GM21367 (cell line): ENCODE results near the gene ELOVL5.
A peak's percentile ranks its signal among the peaks of the same experiment; 100 is the strongest.
"Not testable (repeated sequence)": the region's sequence is repeated elsewhere in the genome, so short reads cannot be mapped to it uniquely, and the experiment has no call there.

ENCODE experiments used
- ATAC-seq: cut with Tn5 transposase; IDR thresholded peaks from one replicate; pipeline ENCODE4 v1.9.1; 2021; ENCODE audit not compliant: unreplicated experiment

ELOVL5 gene

DNA sequence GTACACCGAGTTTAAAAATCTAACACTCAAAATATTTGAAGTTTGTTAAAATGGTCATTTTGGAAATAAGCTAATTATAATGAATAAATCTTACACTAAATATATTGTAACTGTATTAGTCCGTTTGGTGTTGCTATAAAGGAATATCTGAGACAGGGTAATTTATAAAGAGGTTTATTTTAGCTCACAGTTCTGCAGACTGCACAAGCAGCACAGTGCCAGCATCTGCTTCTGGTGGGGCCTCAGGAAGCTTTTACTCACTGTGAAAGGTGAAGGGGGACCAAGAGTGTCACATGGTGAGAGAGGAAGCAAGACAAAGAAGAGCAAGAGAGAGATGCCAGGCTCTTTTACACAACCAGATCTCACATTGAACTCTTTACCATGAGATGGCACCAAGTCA is 17.1 kb downstream of the ELOVL5 start:
- ATAC-seq = no peak

DNA sequence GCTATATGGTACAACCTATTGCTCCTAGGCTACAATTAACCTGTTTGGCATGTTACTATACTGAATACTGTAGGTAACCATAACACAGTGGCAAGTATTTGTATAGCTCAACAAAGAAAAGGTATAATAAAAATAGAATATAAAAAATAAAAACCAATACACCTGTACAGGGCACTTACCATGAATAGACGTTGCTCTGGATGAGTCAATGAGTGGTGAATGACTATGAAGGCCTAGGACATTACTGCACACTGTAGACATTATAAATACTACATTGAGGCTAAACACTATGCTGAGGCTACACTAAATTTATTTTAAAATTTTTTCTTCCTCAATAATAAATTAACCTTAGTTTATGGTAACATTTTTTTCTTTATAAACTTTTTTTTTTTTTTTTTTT is 18.6 kb downstream of the ELOVL5 start:
- no peak for ATAC-seq

DNA sequence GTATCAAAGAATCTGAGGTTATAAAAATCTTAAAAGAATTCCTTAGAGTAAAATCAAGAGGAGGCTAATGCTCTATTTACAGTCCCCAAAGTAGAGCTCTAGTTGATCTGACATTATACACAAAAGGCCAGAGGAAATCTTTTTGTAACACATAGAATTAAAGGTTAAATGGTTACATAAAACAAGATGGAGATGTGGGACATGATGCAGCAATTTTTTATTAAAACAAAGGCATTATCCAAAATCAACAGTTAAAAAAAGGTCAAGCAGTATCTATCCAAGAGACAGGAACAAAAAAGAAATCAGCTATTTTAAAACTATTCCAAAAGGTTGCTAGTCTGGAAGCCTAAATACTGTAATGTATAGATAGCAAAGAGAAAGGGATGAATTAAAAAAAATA is 20.4 kb downstream of the ELOVL5 start:
- ATAC-seq = no peak

DNA sequence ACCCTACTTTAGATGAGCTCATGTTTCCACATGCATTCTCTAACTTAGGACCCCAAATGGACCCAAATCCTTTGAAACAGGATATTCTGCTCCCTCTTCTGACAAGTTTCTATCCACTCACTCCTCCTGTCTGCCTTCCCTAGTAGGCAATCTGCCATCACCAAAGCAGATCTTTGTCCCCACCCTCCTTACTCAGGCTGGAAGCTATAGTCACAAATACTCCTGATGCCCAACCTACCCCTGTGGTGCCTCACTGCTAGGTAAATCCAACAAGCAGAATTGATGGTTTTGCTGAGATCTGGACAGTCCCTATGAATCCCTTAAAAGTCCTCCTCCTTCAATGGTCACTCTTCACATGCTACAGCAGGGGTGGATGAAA is 21.7 kb downstream of the ELOVL5 start:
- ATAC-seq = no peak

DNA sequence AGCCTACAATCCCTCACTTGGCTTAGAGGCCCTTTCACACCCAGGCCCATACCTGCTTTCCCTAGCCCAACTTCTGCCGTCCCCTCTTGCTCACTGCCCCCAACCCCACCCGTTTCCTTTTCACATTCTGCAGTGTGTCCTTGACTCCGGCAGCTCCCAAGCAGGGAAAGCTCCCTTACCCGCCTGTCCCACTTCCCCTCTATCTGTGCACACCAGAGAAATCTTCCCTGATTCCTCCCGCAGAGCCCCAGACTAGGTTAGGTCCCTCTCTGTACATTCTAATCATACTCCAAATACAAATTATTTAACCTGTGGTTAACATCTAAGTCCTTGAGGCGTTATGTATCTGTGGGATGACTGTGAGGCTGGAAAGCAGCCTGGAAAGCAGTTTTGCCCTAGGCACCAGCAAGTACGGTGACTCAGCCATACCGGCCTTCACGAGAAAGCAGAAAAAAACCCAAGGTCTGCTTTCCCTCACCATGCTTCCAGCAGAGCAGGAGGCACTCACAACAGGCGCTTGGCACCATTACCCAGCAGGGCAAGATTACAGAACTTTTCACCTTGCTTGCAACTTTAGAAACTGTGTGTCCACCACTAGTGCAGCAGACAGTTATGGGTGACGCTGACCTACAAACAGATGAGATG is 22.3 kb downstream of the ELOVL5 start:
- ATAC-seq = no peak

DNA sequence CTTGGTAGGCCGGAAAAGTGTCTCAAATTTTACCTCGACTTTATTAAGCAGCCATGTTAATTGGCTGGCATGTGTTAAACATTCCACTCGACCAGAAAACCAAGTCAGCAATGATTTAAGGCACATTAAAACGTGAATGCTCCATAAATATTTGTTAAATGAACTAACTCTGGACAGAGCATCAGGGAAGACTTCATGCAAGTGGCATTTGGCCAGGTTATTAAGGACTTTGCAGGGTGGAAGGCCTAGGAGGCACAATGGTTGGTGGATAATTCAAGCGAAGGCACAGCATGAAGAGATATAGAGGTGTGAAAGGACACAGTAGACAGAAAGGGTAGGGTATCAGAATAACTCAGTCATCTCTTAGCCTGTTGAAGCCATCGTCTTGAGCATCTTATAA is 23.0 kb downstream of the ELOVL5 start:
- no peak for ATAC-seq

DNA sequence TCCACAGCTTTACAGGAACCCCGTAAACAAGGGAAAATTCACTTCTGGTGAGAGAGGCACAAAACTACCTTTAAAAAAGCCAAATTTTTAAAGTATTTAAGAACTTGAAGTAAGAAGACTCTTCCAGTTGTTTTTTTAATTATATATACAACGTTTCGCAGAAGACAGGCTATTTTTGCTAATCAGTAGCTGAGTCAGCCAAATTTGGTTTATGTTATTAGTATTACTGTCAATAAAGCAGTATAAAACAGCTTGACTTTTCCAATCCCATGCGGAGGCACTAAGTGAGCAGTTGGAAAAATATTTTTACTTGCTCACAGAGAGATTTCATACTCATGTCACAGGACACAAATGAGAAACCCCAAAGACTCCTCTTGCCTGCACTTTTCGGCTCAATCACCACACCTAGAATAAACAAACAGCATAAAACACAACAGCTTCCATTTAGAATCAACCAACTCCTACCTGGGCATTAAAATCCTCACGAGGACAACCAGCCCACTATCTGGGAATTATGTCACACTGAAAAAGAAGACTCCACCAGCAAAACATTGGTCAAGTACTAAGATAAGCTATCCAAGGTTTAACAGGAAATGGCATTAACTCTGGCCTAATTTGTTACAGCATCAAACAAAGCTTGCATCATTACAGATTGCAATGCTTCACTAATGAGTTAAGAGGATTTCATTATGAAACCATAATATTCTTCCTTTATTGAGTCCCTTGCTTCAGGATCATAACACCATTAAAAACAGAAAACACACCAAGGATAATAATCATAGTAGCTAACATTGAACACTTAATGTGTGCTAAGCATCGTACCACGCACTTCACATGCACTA is 26.3 kb downstream of the ELOVL5 start:
- no peak for ATAC-seq

DNA sequence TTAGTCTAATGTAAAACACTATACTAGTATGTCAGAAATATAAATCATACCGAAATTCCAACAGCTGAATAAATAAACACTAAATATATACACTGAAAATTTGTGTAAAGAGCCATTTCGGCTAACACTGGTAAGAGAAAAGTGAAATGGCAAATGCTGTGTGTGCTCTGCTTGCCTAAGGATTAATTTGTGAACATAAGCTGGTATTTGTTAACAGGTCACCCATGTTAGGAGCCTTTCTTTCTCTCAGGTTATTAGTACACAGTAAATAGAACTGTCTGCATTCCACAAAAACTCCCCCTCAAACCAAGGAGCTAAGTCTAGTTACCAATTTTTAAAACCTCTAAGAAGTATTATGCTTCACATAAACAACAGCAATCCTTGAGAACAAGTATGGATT is 27.0 kb downstream of the ELOVL5 start:
- no peak for ATAC-seq

DNA sequence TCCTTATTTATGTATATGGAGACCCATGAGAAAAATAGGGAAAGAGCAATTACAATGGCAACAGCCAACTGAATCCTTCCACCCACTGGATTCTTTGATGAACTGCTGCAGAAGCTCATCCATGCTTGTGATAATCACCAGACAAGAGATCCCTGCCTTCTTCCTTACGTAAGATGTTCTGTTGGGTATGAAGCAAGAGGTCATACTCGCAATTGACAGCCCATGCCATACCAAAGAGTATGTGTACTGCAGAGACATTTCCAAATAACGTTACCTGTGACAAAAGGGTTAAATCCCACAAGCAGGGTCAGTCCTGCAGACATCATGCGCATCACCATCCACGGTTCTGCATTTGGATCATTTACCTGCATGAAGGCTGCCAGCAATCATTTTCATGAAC is 27.8 kb downstream of the ELOVL5 start:
- no peak for ATAC-seq

DNA sequence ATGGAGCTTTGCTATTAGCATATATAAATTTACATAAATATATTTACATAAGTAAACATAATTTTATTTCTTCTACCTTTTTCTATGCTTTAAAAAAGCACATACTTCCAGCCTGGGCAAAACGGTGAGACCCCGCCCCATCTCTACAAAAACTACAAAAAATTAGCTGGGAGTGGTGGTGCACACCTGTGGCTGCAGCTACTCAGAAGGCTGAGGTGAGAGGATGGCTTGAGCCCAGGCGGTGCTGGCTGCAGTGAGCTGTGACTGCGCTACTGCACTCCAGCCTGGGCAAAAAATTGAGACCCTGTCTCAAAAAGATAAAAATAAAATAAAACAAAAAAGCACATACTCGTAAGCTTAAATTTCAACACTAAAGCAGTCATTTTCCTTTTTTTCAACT is 30.3 kb downstream of the ELOVL5 start:
- ATAC-seq = no peak

DNA sequence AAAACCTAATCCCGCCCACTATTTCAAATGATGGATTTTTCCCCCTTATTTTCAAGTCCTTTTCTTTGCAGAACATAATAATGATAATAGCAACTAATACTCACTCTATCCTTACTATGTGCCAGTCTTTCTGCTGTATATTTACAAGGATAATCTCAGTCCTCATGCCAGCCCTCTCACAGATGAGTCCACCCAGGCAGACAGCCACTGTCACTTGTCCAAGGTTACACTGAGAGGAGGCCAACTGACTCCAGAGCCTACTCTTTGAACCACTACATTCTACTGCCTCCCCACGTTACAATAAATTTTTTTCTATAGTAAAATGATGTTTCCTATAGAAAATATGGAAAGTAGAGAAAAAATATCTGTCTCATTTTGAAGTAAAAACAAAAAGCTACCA is 30.9 kb downstream of the ELOVL5 start:
- no peak for ATAC-seq

DNA sequence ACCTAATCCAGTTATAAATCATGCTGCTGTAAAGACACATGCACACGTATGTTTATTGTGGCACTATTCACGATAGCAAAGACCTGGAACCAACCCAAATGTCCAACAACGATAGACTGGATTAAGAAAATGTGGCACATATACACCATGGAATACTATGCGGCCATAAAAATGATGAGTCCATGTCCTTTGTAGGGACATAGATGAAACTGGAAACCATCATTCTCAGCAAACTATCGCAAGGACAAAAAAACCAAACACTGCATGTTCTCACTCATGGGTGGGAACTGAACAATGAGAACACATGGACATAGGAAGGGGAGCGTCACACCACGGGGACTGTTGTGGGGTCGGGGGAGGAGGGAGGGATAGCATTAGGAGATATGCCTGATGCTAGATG is 31.5 kb downstream of the ELOVL5 start:
- ATAC-seq = not testable (repeated sequence)

DNA sequence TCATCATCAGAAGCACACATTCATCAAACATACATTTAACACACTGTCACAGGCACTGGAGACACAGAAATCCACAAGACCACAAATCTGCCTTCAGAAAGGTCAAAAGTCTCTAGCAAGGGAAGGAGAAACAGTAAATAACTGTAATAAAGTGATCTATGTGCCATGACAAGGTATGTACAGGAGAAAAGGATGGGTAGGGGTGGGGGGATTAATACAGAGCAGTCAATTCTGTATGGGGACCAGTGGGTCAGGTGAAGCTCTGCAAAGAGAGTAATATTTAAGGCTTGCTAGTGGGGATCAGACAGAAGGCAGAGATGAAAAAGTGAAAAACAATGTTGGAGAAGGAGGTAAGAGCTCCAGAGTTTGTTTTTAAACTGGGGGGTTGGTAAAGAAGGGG is 32.6 kb downstream of the ELOVL5 start:
- ATAC-seq = no peak

DNA sequence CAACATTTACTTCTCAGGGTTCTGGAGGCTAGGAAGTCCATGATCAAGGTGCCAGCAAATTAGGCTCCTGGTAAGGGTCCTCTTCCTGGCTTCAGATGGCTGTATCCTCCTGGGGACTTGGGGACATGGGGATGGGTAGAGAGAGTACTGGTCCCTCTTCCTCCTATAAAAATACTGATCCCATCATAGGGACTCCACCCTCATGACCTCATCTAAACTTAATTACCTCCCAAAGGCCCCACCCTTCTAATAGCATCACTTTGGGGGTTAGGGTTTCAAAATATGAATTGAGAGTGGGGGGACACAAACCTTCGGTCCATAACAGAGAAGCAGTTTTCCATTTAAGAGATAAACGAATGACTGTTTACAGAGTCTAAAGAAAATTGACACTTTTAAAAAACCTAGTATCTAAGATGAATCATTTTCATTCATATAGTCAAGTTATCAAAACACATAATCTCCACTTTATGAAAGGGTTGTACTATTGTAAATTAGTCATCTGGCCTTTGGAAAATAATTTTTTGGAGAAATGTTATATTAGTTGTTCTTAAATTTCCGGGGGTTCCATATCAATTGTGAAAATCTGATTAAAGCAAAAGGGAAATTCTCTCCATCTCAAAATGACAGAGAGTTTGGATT is 33.5 kb downstream of the ELOVL5 start:
- no peak for ATAC-seq

DNA sequence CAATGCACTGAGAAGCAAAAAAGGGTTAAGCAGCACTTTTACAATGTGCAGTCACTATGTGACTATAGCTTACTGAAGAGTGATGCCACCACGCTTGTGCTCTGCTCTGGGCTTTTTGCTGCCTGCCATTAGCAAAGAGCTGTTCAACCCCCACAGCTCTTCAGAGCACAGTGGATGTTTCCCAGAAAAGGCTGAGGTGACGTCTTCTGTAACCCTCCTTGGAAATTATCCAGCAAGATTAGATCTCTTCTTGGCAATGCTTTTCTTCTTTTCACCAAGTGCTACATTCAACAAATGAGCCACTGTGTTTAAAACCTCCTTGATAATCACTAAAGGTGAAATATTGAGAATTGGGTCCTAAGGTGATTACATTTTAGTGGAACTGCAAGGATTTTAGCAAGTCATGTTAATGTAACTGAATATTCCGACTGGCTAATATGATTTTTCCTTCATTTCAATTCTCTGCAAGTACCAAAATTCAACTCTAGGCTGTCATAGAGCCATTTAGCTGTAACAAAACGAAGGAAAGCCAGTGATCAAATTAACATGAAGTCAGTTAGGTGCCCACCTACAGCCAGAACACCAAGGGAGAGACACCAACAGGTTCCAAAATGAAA is 34.9 kb downstream of the ELOVL5 start:
- no peak for ATAC-seq

DNA sequence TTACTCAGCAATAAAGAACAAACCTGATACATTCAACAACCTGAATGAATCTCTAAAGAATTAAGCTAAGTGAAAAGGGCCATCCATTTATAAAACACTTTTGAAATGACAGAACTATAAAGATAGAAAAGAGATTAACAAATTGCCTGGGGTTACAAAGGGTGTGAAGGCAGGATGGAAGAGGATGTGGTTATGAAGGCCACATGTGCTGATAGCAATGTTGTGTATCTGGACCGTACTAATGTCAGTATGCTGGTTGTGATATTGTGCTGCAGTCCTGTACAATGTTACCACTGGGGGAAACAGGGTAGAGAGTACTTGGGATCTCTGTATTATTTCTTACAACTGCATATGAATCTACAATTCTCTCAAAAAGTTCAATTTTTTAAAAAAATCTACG is 36.4 kb downstream of the ELOVL5 start:
- ATAC-seq = no peak

DNA sequence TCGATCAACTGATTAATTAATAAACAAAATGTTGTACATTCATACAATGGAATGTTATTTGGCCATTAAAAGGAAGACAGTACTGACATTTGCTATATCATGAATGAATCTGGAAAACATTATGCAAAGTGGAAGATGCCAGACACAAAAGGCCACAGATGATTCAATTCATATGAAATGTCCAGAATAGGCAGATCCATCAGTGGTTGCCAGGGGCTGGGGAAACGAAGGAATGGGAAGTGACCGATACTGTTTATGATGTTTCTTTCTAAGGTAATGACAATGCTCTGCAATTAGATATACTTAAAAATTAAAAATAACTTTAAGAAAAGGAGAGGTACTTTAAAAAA is 37.2 kb downstream of the ELOVL5 start:
- ATAC-seq = no peak

DNA sequence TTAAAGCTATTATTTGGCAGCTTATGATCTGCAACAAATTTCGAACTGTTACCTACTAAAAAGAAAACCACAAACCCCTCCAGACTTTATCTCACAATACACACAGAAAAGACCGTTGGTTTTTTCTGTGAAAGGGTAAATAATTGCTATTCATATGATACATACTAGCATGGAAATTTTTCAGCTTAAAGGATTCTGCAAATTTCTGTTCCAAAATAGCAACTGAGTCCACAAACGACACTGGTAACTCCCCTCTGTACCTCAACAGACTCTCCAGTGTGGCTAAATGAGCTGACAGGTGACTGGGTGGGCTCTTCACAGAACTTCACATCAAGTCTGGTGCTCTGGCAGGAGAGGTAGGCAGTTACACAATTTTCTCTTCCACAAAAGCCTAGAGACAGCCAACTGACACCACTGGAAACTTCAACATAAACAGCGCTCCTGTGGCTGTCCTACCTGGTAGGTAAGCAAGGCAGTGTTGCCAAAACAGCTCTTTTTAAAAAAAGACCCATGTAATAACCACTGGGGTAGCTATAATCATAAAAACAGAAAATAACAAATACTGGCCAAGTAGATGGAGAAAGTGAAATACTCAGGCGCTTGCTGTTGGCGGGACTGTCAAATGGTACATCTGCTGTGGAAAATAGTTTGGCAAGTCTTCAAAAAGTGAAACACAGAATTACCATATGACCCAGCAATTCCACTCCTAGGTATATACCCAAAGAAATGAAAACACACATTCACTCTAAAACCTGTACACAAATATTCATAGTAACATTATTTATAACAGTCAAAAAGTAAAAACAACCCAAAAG is 37.8 kb downstream of the ELOVL5 start:
- ATAC-seq = no peak

DNA sequence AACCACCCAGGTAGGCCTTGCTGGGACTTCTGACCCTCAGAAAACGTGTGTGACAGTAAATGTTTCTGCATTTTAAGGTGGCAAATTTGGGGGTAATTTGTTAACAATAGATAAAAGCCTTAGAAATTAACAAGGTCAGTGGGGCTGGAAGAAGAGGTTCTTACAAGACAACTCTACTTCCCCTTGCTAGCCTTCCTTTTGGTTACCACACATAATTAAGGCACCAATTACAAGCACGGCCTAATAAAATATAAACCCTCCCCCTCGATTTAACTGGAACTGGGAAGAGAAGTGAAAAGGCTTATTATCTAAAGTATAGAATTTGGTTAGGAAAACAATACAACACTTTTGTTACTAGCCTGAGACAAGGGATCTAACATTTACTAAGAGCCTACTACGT is 38.8 kb downstream of the ELOVL5 start:
- no peak for ATAC-seq

DNA sequence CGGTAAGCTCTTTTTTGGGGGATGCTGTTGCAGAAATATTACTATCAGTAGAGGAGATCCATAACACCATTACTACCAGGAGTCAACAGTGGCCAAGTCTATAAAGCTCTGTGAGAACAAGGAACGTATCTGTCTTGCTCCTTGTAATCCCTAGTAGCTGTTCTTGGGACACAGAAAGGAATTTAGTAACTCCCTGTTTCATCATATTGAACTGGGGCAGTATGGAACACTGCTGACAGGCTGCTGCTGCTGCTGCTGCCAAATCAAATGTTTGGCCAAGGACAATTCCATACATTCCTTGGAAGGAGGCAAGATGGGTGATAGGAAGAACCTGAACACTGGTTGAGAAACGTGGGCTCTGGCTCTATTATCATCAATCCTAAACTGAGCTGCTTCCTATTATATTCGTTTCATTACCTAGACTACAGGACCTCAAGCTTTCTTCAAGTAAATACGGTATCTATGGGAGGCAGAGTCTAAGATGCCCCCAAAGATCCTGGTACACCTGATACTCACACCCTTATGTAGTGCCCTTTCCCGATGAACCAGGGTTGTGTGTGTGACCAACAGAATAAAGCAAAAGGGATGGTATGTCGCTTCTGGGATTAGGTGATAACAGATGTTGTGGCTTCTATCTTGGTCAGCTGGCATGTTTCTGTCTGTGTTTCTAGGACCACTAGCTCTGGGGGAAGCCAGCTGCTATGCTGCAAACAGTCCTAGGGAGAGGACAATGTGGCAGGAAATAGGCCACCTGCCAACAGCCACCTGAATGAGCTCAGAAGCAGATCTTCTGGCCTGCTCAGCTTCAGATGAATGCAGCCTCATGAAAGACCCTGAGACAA is 39.5 kb downstream of the ELOVL5 start:
- peak; percentile 70 for ATAC-seq
